Loucy (cell line): ENCODE data around the gene GCLC.
A peak's percentile ranks its signal among the peaks of the same experiment; 100 is the strongest.

Experiments
- H2AFZ ChIP-seq: fragments of 200-600 bp; sonication (generic); 2 replicates; pipeline ENCODE4 v1.6.0; 2016; ENCODE audit warnings: antibody characterized with exemption, mild to moderate bottlenecking, low read length, moderate library complexity
- H3F3A ChIP-seq: fragments of 200-600 bp; 2 replicates; pipeline ENCODE4 v1.6.0; 2016; ENCODE audit warnings: antibody characterized with exemption, low read depth, mild to moderate bottlenecking
- H3K27me3 ChIP-seq: fragments of 200-600 bp; sonication (generic); 2 replicates; pipeline ENCODE4 v1.6.1; 2014; ENCODE audit warnings: low read length, mild to moderate bottlenecking; ENCODE audit not compliant: insufficient read depth, poor library complexity, severe bottlenecking
- H3K36me3 ChIP-seq: fragments of 200-600 bp; sonication (generic); 2 replicates; pipeline ENCODE4 v1.6.1; 2016; ENCODE audit warnings: low read length; ENCODE audit not compliant: insufficient read depth
- H3K4me1 ChIP-seq: fragments of 200-600 bp; sonication (generic); 2 replicates; pipeline ENCODE4 v1.5.1; 2014; ENCODE audit warnings: low read length, mild to moderate bottlenecking; ENCODE audit not compliant: insufficient read depth, poor library complexity, severe bottlenecking
- H3K4me2 ChIP-seq: fragments of 200-600 bp; sonication (generic); 2 replicates; pipeline ENCODE4 v1.6.0; 2014; ENCODE audit warnings: antibody characterized with exemption, low read length, low read depth, mild to moderate bottlenecking; ENCODE audit not compliant: poor library complexity, severe bottlenecking
- H3K4me3 ChIP-seq: fragments of 200-600 bp; sonication (generic); 2 replicates; pipeline ENCODE4 v1.5.1; 2014; ENCODE audit warnings: low read length, mild to moderate bottlenecking, mixed read lengths; ENCODE audit not compliant: poor library complexity, severe bottlenecking
- H3K79me2 ChIP-seq: fragments of 200-600 bp; sonication (generic); 2 replicates; pipeline ENCODE4 v1.6.1; 2014; ENCODE audit warnings: low read length; ENCODE audit not compliant: insufficient read depth
- H3K9ac ChIP-seq: fragments of 200-600 bp; sonication (generic); 2 replicates; pipeline ENCODE4 v1.6.0; 2014; ENCODE audit warnings: mild to moderate bottlenecking, low read depth, low read length, moderate library complexity; ENCODE audit not compliant: poor library complexity, severe bottlenecking
- H3K9me2 ChIP-seq: fragments of 200-600 bp; sonication (generic); replicated peaks from 2 replicates; pipeline ENCODE4 v1.6.1; 2016; ENCODE audit warnings: low read depth, low read length, mixed read lengths
- H3K9me3 ChIP-seq: fragments of 200-600 bp; sonication (generic); 2 replicates; pipeline ENCODE4 v1.6.1; 2014; ENCODE audit warnings: mild to moderate bottlenecking, antibody characterized with exemption, low read length, low read depth; ENCODE audit not compliant: insufficient read depth
- H4K20me1 ChIP-seq: fragments of 200-600 bp; sonication (generic); 2 replicates; pipeline ENCODE4 v1.6.0; 2014; ENCODE audit warnings: antibody characterized with exemption, low read length, mild to moderate bottlenecking; ENCODE audit not compliant: insufficient read depth, poor library complexity, severe bottlenecking
- EZH2phosphoT487 ChIP-seq: fragments of 200-600 bp; IDR thresholded peaks from 2 replicates; pipeline ENCODE4 v1.6.1; 2018; ENCODE audit warnings: antibody characterized with exemption, mild to moderate bottlenecking, moderate library complexity, borderline replicate concordance
- TF ChIP-seq, protein P1 (sequence below): fragments of 200-600 bp; sonication (generic); conservative IDR thresholded peaks from 2 replicates; pipeline ENCODE4 v1.5.1; 2014; ENCODE audit warnings: mild to moderate bottlenecking, antibody characterized with exemption, low read length

GCLC gene

DNA sequence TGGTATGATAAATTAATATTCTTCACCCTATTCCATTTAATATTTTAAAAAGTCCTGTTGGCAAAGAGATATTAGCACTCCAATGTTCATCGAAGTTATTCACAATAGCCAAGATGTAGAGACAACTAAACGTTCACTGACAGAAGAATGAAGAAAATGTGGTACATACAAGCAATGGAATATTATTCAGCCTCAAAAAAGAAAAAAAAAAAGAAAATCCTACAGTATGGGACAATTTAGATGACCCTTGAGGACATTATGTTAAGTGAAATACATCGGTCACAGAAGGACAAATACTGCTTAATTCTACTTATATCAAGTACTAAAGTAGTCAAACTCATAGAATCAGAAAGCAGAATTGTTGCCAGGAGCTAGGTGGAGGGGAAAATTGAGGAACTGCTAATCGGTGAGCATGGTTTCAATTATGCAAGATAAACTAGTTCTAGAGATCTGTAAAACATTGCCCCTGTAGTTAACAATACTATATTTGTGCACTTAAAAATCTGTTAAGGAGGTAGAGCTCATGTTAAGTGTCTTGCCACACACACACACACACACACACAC, 4.7 kb downstream of the GCLC start:
- Histone ChIP-seq H2AFZ (no peak overlapping the region), H3K9ac (peak overlapping the region; percentile 76), H3K27me3 (no peaks in the 10 kb centered on the region), H3F3A (no peaks in the 10 kb centered on the region; the same call in 1 of the 2 replicates), H3K4me3 (peak overlapping the region; percentile 83), H3K79me2 (peaks cover 90% of the 10 kb centered on the region), H3K4me1 (peaks cover 59% of the 10 kb centered on the region), H3K9me3 (no peaks in the 10 kb centered on the region), H3K36me3 (no peaks in the 10 kb centered on the region), H3K9me2 (no peaks in the 10 kb centered on the region), H3K4me2 (peak overlapping the region; percentile 72), H4K20me1 (peaks cover 74% of the 10 kb centered on the region)
- TF ChIP-seq, protein P1, sequence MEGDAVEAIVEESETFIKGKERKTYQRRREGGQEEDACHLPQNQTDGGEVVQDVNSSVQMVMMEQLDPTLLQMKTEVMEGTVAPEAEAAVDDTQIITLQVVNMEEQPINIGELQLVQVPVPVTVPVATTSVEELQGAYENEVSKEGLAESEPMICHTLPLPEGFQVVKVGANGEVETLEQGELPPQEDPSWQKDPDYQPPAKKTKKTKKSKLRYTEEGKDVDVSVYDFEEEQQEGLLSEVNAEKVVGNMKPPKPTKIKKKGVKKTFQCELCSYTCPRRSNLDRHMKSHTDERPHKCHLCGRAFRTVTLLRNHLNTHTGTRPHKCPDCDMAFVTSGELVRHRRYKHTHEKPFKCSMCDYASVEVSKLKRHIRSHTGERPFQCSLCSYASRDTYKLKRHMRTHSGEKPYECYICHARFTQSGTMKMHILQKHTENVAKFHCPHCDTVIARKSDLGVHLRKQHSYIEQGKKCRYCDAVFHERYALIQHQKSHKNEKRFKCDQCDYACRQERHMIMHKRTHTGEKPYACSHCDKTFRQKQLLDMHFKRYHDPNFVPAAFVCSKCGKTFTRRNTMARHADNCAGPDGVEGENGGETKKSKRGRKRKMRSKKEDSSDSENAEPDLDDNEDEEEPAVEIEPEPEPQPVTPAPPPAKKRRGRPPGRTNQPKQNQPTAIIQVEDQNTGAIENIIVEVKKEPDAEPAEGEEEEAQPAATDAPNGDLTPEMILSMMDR, result no peak
- no peak for TF ChIP-seq EZH2phosphoT487

DNA sequence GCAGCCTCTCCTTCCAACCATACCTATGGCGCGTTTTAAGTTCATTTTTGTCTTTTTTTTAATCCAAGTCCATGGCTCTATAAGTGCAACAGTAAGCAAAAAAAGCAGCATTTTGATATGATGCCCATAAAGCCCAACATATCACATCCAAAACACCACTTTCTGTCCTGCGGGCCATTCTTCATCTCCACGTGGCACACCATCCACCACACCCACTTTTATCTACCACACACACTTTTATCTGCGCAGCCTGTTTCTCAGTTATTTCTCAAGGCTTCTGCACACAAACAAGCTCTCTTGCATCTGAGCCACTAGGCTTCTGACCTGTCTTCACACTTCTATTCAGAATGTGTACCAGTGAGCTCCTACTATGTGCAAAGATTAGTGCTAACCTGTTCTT, 5.3 kb downstream of the GCLC start:
- peaks cover 97% of the 10 kb centered on the region for H3K79me2 ChIP-seq
- no peaks in the 10 kb centered on the region; the same call in 1 of the 2 replicates for H3F3A ChIP-seq
- H3K4me1 ChIP-seq, result peaks cover 57% of the 10 kb centered on the region
- no peaks in the 10 kb centered on the region for H3K36me3 ChIP-seq
- no peaks in the 10 kb centered on the region for H3K27me3 ChIP-seq
- no peaks in the 10 kb centered on the region for H3K9me2 ChIP-seq
- peak overlapping the region; percentile 72 for H3K4me2 ChIP-seq
- peak overlapping the region; percentile 83 for H3K4me3 ChIP-seq
- peak overlapping the region; percentile 76 for H3K9ac ChIP-seq
- H2AFZ ChIP-seq, result no peak overlapping the region
- H3K9me3 ChIP-seq, result no peaks in the 10 kb centered on the region
- peaks cover 74% of the 10 kb centered on the region for H4K20me1 ChIP-seq
- TF ChIP-seq EZH2phosphoT487, result no peak
- TF ChIP-seq, protein P1, result no peak

DNA sequence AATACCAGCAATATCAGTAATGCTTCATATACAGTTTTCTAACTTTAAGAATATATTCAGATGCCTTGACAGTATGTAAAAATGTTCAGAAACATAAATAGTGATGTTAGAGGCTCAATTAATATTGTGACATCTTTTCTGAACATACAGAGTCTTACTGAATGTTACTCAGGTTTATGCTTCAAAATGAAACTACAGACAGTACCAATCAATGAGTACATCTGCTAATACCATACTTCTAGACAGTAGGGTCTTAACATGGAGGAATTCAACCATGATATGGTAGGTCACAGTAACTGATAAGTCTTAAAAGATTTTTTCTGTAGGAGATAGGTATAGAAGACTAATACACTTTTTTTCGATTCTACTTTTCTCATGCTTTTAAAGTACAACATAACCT, 8.3 kb downstream of the GCLC start:
- peak overlapping the region; percentile 68 for H3K4me3 ChIP-seq
- no peaks in the 10 kb centered on the region for H3K9me2 ChIP-seq
- H3K4me1 ChIP-seq, result peaks cover 62% of the 10 kb centered on the region
- no peaks in the 10 kb centered on the region; the same call in 1 of the 2 replicates for H3F3A ChIP-seq
- H3K9me3 ChIP-seq, result no peaks in the 10 kb centered on the region
- H4K20me1 ChIP-seq, result peaks cover 72% of the 10 kb centered on the region
- peak overlapping the region; percentile 84 for H3K4me2 ChIP-seq
- no peaks in the 10 kb centered on the region for H3K36me3 ChIP-seq
- TF ChIP-seq, protein P1, result no peak
- no peak for TF ChIP-seq EZH2phosphoT487
- H2AFZ ChIP-seq, result no peak overlapping the region
- peaks cover 97% of the 10 kb centered on the region for H3K79me2 ChIP-seq
- H3K27me3 ChIP-seq, result no peaks in the 10 kb centered on the region
- H3K9ac ChIP-seq, result peak overlapping the region; percentile 56
